K562 (cell line): ENCODE measurements around the gene UNC45A. TPM values are rescaled to one million over a fixed set of nuclear protein-coding genes. Genes with fewer than 3 reads are reported as not detected.

ENCODE experiments used
- BRF2 ChIP-seq: IDR thresholded peaks from 3 replicates; pipeline ENCODE4 v1.6.1; 2011; ENCODE audit warnings: borderline replicate concordance, mild to moderate bottlenecking; ENCODE audit not compliant: insufficient read length, insufficient read depth
- CCAR2 ChIP-seq: fragments of 200-400 bp; formaldehyde crosslinking; IDR thresholded peaks from 2 replicates; pipeline ENCODE4 v1.6.1; 2017; ENCODE audit warnings: mild to moderate bottlenecking, low read depth, low read length
- FOSL1 ChIP-seq: fragments of 200-800 bp; sonication (Bioruptor generic); conservative IDR thresholded peaks from 2 replicates; pipeline ENCODE4 v1.6.1; 2016; ENCODE audit warnings: missing genetic modification characterization, missing compliant biosample characterization
- FUS ChIP-seq: fragments of 200-400 bp; formaldehyde crosslinking; optimal IDR thresholded peaks from 2 replicates; pipeline ENCODE3; 2017; ENCODE audit warnings: low read depth, low read length
- GABPB2 ChIP-seq: fragments of 250-450 bp; sonication (Bioruptor Pico); conservative IDR thresholded peaks from 2 replicates; pipeline ENCODE4 v1.5.1; 2021; ENCODE audit warnings: mild to moderate bottlenecking
- JUN ChIP-seq, 2 experiments: sonication (generic) in 1 of 2; formaldehyde crosslinking in 1 of 2; IDR thresholded peaks; 2 replicates each; pipeline versions ENCODE4 v1.6.1 to v1.8.0; 2012 to 2022; ENCODE audit warnings: borderline replicate concordance in 2 of 2, mild to moderate bottlenecking in 2 of 2, improper control_type of control experiment in 1 of 2, low read depth in 1 of 2, low read length in 1 of 2, missing genetic modification reagents in 1 of 2
- KLF6 ChIP-seq: fragments of 250-450 bp; sonication (Bioruptor Pico); IDR thresholded peaks from 2 replicates; pipeline ENCODE4 v1.4.0; 2020; ENCODE audit warnings: mild to moderate bottlenecking, moderate library complexity, borderline replicate concordance
- MITF ChIP-seq: IDR thresholded peaks from 2 replicates; pipeline ENCODE4 v1.6.1; 2014; ENCODE audit warnings: antibody characterized with exemption
- NCOA2 ChIP-seq, 2 experiments: fragments of 450-650 bp; IDR thresholded peaks; 2 replicates each; pipeline ENCODE4 v1.6.1; 2018; ENCODE audit warnings: mild to moderate bottlenecking in 2 of 2, moderate library complexity in 1 of 2; ENCODE audit not compliant: partially characterized antibody in 2 of 2
- NKRF ChIP-seq: fragments of 450-650 bp; IDR thresholded peaks from 2 replicates; pipeline ENCODE4 v1.6.1; 2016; ENCODE audit warnings: borderline replicate concordance
- POLR2AphosphoS5 ChIP-seq: IDR thresholded peaks from 2 replicates; pipeline ENCODE4 v1.6.1; 2011; ENCODE audit warnings: mild to moderate bottlenecking, low read depth, low read length, moderate library complexity; ENCODE audit not compliant: control insufficient read depth, insufficient read depth
- POLR2H ChIP-seq: IDR thresholded peaks from 2 replicates; pipeline ENCODE4 v1.6.1; 2016; ENCODE audit warnings: missing genetic modification characterization, low read depth, mild to moderate bottlenecking, control low read depth, missing compliant biosample characterization, moderate library complexity
- SRSF9 ChIP-seq: fragments of 200-400 bp; formaldehyde crosslinking; IDR thresholded peaks from 2 replicates; pipeline ENCODE4 v1.6.1; 2017; ENCODE audit warnings: low read depth, low read length, borderline replicate concordance
- ZNF124 ChIP-seq: sonication (generic); formaldehyde crosslinking; IDR thresholded peaks from 2 replicates; pipeline ENCODE4 v1.8.1; 2022; ENCODE audit warnings: missing genetic modification reagents
- ZNF133 ChIP-seq: fragments of 250-450 bp; sonication (Bioruptor Pico); IDR thresholded peaks from 2 replicates; pipeline ENCODE4 v1.4.0; 2020; ENCODE audit warnings: mild to moderate bottlenecking
- ZNF134 ChIP-seq: fragments of 250-450 bp; sonication (Bioruptor Pico); conservative IDR thresholded peaks from 2 replicates; pipeline ENCODE4 v1.4.0; 2020
- ZNF57 ChIP-seq: fragments of 450-650 bp; formaldehyde crosslinking; IDR thresholded peaks from 2 replicates; pipeline ENCODE4 v1.4.0; 2020; ENCODE audit warnings: mild to moderate bottlenecking, moderate library complexity
- ZNF583 ChIP-seq: fragments of 250-450 bp; sonication (Bioruptor Pico); IDR thresholded peaks from 2 replicates; pipeline ENCODE4 v1.4.0; 2020
- ZSCAN29 ChIP-seq: fragments of 450-650 bp; IDR thresholded peaks from 2 replicates; pipeline ENCODE4 v1.6.1; 2017
- ZSCAN32 ChIP-seq: fragments of 450-650 bp; formaldehyde crosslinking; IDR thresholded peaks from 2 replicates; pipeline ENCODE4 v1.4.0; 2020; ENCODE audit warnings: mild to moderate bottlenecking, moderate library complexity
- ZZZ3 ChIP-seq: fragments of 450-650 bp; IDR thresholded peaks from 2 replicates; pipeline ENCODE4 v1.6.1; 2016; ENCODE audit warnings: antibody characterized with exemption, mild to moderate bottlenecking, moderate library complexity
- polyA plus RNA-seq, 8 experiments: library from polyadenylated mRNA; depleted of rRNA in 4 of 8; stranded (reverse) in 5 of 8; unstranded in 3 of 8; fragments of >200 nt; fragmentation: Nextera tagmentation in 2 of 8; fragmentation: Illumina TruSeq in 1 of 8; extraction: Ambion mirVana in 2 of 8; extraction: Trizol in 1 of 8; gene quantifications; 2 replicates each; pipeline versions ENCODE4 v1.2.1 to v1.2.3, GENCODE V29; 2011 to 2014; ENCODE audit warnings: inconsistent platforms in 1 of 8, missing spikeins in 1 of 8
- total RNA-seq, 7 experiments: library from RNA; depleted of rRNA in 6 of 7; stranded (reverse); fragments of >200 nt in 6 of 7; fragmentation: Illumina TruSeq in 2 of 7; extraction: Trizol in 2 of 7; gene quantifications; 2 replicates each; pipeline versions ENCODE4 v1.2.1 to v1.2.3, GENCODE V29; 2011 to 2021; ENCODE audit warnings: low replicate concordance in 1 of 7

UNC45A gene
- total and polyA plus RNA-seq, 9 of the 15 experiments (the other 6 are each of a cell fraction or from before 2014, with no cell fraction given) = 22.4 to 79.3 (median 43.7) TPM

- TF ChIP-seq JUN (IDR thresholded peaks at IDR 0.05; ENCODE audit: borderline replicate concordance, low read depth, low read length) (peak; percentile 63; the same call in 1 of the 2 replicates), JUN (CRISPR knock-in tag; IDR thresholded peaks at IDR 0.05; ENCODE audit: borderline replicate concordance) (peak; percentile 64; the same call in 1 of the 2 replicates), MITF (no peak), POLR2AphosphoS5 (peak; percentile 60; the same call in 1 of the 2 replicates), NCOA2 (IDR thresholded peaks at IDR 0.05; ENCODE audit: partially characterized antibody in 2 of 2) (no peak), KLF6 (CRISPR knock-in tag) (no peak), BRF2 (no peak), ZSCAN32 (CRISPR knock-in tag) (no peak), FUS (no peak), FOSL1 (tag) (no peak), CCAR2 (no peak), NKRF (no peak), ZNF134 (CRISPR knock-in tag) (no peak), SRSF9 (no peak), ZNF124 (CRISPR knock-in tag) (no peak), ZSCAN29 (no peak), GABPB2 (CRISPR knock-in tag) (no peak), POLR2H (no peak), ZNF57 (CRISPR knock-in tag) (no peak), ZZZ3 (no peak), ZNF583 (CRISPR knock-in tag) (no peak), ZNF133 (CRISPR knock-in tag) (no peak)
Observed at GRCh38 chr15:90895571-90896117, 39.4 kb upstream of the UNC45A start (continued).
